Measurements from ENCODE around the gene CIAO2B.

The CIAO2B gene

DNA sequence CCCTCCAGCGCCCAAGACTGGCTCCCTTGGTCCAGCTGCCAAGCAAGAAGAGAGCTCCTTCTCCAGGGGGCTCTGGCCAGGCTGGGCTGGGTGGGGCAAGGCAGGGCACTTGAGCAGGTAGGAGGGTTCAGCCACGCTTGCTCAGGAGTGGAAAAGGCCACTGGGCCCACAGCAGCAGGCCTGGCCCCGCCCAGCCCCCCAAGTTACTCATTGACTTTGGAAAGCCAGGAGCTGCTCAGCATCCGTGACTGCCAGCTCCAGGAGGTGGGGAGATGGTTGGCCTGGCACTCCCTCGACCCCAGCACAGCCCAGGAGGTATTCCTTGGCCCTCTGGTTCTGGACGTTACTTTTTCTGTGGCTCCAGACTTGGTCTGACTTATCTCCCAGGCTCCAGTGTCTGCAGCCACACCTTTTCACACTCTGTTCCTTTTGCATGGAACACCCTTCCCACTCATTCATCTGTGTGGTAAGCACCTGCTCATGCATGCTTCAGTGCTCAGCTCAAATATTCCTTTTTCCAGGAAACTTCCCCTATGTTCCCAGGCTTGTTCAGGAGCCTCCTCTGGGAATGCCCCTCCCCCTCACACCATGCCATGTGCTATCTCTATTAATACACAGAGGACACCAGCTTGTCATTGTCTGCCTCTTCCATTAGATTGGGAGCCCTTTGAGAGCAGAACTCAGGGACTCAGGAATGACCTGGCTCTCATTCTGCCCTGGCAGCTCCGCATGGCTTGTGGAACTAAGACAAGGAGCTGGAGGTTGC lies 15.2 kb downstream of the CIAO2B start, which contains the start of gene CDH16:
CDH16 (minus strand) TSS at position 83 of the 766 bp plus-strand sequence. CDS start 820 bp downstream, outside the sequence.
- H3K9me3 ChIP-seq (ENCODE audit: insufficient read depth, low read depth, low read length) = no peaks in the 10 kb centered on the region
- no peaks in the 10 kb centered on the region for H3K27me3 ChIP-seq (ENCODE audit: insufficient read depth, low read length, poor library complexity, severe bottlenecking)
- no peaks in the 10 kb centered on the region for H3K36me3 ChIP-seq (ENCODE audit: insufficient read depth, low read length)
- H3K9me2 ChIP-seq (replicated peaks; ENCODE audit: low read depth, low read length) = no peaks in the 10 kb centered on the region
- H3K4me3 ChIP-seq (ENCODE audit: low read length, poor library complexity, severe bottlenecking) = no peak within 1 kb of the TSS
- H4K20me1 ChIP-seq (ENCODE audit: insufficient read depth, low read length, poor library complexity, severe bottlenecking) = no peaks in the 10 kb centered on the region
- TF ChIP-seq, protein P1, sequence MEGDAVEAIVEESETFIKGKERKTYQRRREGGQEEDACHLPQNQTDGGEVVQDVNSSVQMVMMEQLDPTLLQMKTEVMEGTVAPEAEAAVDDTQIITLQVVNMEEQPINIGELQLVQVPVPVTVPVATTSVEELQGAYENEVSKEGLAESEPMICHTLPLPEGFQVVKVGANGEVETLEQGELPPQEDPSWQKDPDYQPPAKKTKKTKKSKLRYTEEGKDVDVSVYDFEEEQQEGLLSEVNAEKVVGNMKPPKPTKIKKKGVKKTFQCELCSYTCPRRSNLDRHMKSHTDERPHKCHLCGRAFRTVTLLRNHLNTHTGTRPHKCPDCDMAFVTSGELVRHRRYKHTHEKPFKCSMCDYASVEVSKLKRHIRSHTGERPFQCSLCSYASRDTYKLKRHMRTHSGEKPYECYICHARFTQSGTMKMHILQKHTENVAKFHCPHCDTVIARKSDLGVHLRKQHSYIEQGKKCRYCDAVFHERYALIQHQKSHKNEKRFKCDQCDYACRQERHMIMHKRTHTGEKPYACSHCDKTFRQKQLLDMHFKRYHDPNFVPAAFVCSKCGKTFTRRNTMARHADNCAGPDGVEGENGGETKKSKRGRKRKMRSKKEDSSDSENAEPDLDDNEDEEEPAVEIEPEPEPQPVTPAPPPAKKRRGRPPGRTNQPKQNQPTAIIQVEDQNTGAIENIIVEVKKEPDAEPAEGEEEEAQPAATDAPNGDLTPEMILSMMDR (conservative IDR thresholded peaks at IDR 0.05; ENCODE audit: low read length) = no peak
- no peak for TF ChIP-seq EZH2phosphoT487 (IDR thresholded peaks at IDR 0.05; ENCODE audit: borderline replicate concordance)
- H3K4me2 ChIP-seq (ENCODE audit: low read depth, low read length, poor library complexity, severe bottlenecking) = no peak within 1 kb of the TSS
- no peak within 1 kb of the TSS for H2AFZ ChIP-seq (ENCODE audit: low read length)
- no peak within 1 kb of the TSS for H3K9ac ChIP-seq (ENCODE audit: low read depth, low read length, poor library complexity, severe bottlenecking)
- no peaks in the 10 kb centered on the region for H3K79me2 ChIP-seq (ENCODE audit: insufficient read depth, low read length)
- H3F3A ChIP-seq (ENCODE audit: low read depth) = no peaks in the 10 kb centered on the region
- no peaks in the 10 kb centered on the region for H3K4me1 ChIP-seq (ENCODE audit: insufficient read depth, low read length, poor library complexity, severe bottlenecking)

DNA sequence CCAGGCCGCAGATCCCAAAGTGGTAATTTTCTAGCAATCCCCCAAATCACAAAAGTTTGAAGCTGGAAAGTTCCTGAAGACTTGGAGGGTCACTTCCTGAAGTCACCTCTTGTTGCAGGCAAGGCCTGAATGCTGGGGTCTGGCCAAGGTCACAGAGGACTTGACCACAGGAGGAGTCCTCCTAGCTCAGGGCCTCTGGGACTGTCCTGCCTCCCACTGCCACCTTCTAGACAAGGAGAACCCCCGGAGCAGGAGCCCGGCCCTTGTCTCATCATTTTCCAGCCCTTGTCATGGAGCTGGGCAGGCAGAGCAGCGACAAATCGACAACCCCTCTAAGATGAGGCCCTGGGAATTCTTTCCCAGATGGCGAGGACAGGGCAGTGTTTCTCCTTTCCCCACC lies 15.8 kb downstream of the CIAO2B start:
- H3K27me3 ChIP-seq (ENCODE audit: insufficient read depth, low read length, poor library complexity, severe bottlenecking) = no peaks in the 10 kb centered on the region
- no peak overlapping the region for H3K4me3 ChIP-seq (ENCODE audit: low read length, poor library complexity, severe bottlenecking)
- TF ChIP-seq EZH2phosphoT487 (IDR thresholded peaks at IDR 0.05; ENCODE audit: borderline replicate concordance) = no peak
- H3K4me2 ChIP-seq (ENCODE audit: low read depth, low read length, poor library complexity, severe bottlenecking) = no peak overlapping the region
- no peaks in the 10 kb centered on the region for H3K79me2 ChIP-seq (ENCODE audit: insufficient read depth, low read length)
- no peak overlapping the region for H2AFZ ChIP-seq (ENCODE audit: low read length)
- H3K4me1 ChIP-seq (ENCODE audit: insufficient read depth, low read length, poor library complexity, severe bottlenecking) = no peaks in the 10 kb centered on the region
- H4K20me1 ChIP-seq (ENCODE audit: insufficient read depth, low read length, poor library complexity, severe bottlenecking) = no peaks in the 10 kb centered on the region
- H3K9me3 ChIP-seq (ENCODE audit: insufficient read depth, low read depth, low read length) = no peaks in the 10 kb centered on the region
- no peaks in the 10 kb centered on the region for H3F3A ChIP-seq (ENCODE audit: low read depth)
- H3K36me3 ChIP-seq (ENCODE audit: insufficient read depth, low read length) = no peaks in the 10 kb centered on the region
- H3K9me2 ChIP-seq (replicated peaks; ENCODE audit: low read depth, low read length) = no peaks in the 10 kb centered on the region
- no peak overlapping the region for H3K9ac ChIP-seq (ENCODE audit: low read depth, low read length, poor library complexity, severe bottlenecking)

- Histone ChIP-seq H2AFZ (ENCODE audit: low read length) (no peak overlapping the region), H3K4me2 (ENCODE audit: low read depth, low read length, poor library complexity, severe bottlenecking) (no peak overlapping the region), H3K27me3 (ENCODE audit: insufficient read depth, low read length, poor library complexity, severe bottlenecking) (no peaks in the 10 kb centered on the region), H3K4me1 (ENCODE audit: insufficient read depth, low read length, poor library complexity, severe bottlenecking) (no peaks in the 10 kb centered on the region), H3K9ac (ENCODE audit: low read depth, low read length, poor library complexity, severe bottlenecking) (no peak overlapping the region), H3K9me2 (replicated peaks; ENCODE audit: low read depth, low read length) (no peaks in the 10 kb centered on the region), H3K9me3 (ENCODE audit: insufficient read depth, low read depth, low read length) (no peaks in the 10 kb centered on the region), H4K20me1 (ENCODE audit: insufficient read depth, low read length, poor library complexity, severe bottlenecking) (no peaks in the 10 kb centered on the region), H3K79me2 (ENCODE audit: insufficient read depth, low read length) (no peaks in the 10 kb centered on the region), H3F3A (ENCODE audit: low read depth) (no peaks in the 10 kb centered on the region), H3K36me3 (ENCODE audit: insufficient read depth, low read length) (no peaks in the 10 kb centered on the region), H3K4me3 (ENCODE audit: low read length, poor library complexity, severe bottlenecking) (no peak overlapping the region)
- no peak for TF ChIP-seq EZH2phosphoT487 (IDR thresholded peaks at IDR 0.05; ENCODE audit: borderline replicate concordance)
- TF ChIP-seq, protein P1 (conservative IDR thresholded peaks at IDR 0.05; ENCODE audit: low read length) = no peak
Measured at GRCh38 chr16:66917741-66918140, 16.5 kb downstream of the CIAO2B start.

DNA sequence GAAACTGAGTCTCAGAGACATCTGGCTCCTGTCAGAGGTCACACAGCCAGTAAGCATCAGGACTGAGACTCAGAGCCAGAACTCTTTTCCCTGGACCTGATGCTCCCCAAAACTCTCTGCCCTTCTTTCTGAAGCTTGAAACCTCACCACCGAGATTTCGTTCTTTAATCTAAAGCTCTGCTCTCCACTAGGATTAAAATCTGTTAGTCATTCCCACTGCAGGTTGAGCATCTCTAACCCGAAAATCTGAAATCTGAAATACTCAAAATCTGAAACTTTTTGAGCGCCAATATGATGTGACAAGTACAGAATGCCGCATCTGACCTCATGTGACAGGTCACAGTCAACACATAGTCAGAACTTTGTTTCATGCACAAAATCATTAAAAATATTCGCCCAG lies 17.7 kb downstream of the CIAO2B start:
- Histone ChIP-seq H3K9me3 (ENCODE audit: insufficient read depth, low read depth, low read length) (no peaks in the 10 kb centered on the region), H3K9me2 (replicated peaks; ENCODE audit: low read depth, low read length) (no peaks in the 10 kb centered on the region), H3K9ac (ENCODE audit: low read depth, low read length, poor library complexity, severe bottlenecking) (no peak overlapping the region), H3K4me3 (ENCODE audit: low read length, poor library complexity, severe bottlenecking) (no peak overlapping the region), H3K79me2 (ENCODE audit: insufficient read depth, low read length) (no peaks in the 10 kb centered on the region), H3K4me1 (ENCODE audit: insufficient read depth, low read length, poor library complexity, severe bottlenecking) (no peaks in the 10 kb centered on the region), H3K4me2 (ENCODE audit: low read depth, low read length, poor library complexity, severe bottlenecking) (no peak overlapping the region), H3F3A (ENCODE audit: low read depth) (no peaks in the 10 kb centered on the region), H3K36me3 (ENCODE audit: insufficient read depth, low read length) (no peaks in the 10 kb centered on the region), H2AFZ (ENCODE audit: low read length) (no peak overlapping the region), H4K20me1 (ENCODE audit: insufficient read depth, low read length, poor library complexity, severe bottlenecking) (no peaks in the 10 kb centered on the region), H3K27me3 (ENCODE audit: insufficient read depth, low read length, poor library complexity, severe bottlenecking) (no peaks in the 10 kb centered on the region)
- TF ChIP-seq, protein P1 (conservative IDR thresholded peaks at IDR 0.05; ENCODE audit: low read length) = no peak
- no peak for TF ChIP-seq EZH2phosphoT487 (IDR thresholded peaks at IDR 0.05; ENCODE audit: borderline replicate concordance)
